RKO (cell line): Measurements from ENCODE around the gene RPA1.
"Not testable (repeated sequence)": the region's sequence is repeated elsewhere in the genome, so short reads cannot be mapped to it uniquely, and the experiment has no call there.

Experiments used
- DNase-seq: peaks from one replicate; pipeline ENCODE4 v3.0.0-alpha.2; 2016; ENCODE audit warnings: low spot score

The RPA1 gene

DNA sequence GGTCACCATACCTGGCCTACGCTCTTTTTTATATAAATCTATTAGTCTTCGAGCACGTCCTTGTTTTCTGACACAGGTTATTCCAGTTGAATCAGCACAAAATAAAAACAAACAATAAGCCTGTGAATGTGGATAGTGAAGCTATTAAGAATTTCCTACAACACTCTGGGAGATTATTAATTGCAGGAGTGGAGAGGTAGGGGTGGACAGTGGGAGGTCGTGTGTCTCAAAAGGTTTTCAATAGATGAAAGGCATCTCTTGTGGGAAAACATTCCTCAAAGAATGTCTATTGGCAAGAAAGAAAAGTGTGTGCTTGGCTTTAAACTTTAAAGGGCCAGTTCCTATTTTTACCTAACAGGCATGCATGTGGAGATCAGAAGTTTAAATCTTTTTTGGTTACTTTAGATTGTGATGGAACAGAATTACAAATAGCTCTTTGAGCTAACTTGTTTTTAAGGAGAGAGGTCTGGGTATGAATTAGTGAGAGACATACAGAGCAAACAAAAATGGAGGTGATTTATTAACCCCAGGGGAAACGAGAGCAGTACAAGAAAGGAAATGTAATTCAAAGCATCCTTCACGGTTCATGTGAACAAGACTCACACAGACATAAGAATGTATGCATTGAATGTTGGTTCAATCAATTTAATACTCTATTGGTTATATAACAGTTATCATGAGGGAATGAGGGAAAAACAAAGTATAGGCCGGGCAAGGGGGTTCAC lies 9.1 kb upstream of the RPA1 start:
- no peak for DNase-seq

DNA sequence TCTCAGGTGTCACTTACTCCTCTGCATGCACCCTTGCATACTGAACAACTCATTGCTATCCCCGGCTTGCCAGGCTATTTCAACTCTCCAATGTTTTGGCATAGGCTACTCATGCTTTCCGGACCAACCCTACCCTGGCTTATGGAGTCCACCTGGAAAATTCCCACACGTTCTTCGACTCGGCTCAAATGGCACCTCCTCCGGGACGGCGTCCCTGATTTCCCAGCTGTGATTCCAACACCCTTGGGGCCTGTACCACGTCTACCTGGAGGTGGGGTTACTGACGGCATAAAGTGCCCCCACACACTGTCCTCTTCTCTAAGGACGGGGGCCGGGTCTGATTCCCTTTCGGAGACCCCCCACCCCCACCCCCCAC lies 601 bp upstream of the RPA1 start:
- DNase-seq = peak; percentile 42

DNA sequence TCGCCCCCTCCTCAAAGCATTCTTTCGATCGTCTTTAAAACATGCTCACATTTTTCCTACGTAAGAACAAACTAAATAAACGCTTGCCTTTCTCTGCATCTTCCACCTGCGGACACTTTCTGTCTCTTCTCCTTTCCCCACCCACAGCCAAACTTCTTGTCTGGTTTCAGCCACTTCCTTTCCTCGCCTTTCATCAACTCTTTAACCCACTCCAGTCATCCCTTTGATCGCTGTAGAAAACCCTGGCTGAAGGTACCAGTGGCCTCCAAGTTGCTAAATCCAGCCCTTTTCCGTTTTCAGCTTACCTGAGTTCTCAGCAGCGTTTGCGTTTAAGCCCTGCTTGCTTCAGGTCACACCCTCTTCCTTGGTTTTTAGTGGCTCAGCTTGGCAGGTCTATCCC lies 483 bp downstream of the RPA1 start:
- peak; percentile 21 for DNase-seq

DNA sequence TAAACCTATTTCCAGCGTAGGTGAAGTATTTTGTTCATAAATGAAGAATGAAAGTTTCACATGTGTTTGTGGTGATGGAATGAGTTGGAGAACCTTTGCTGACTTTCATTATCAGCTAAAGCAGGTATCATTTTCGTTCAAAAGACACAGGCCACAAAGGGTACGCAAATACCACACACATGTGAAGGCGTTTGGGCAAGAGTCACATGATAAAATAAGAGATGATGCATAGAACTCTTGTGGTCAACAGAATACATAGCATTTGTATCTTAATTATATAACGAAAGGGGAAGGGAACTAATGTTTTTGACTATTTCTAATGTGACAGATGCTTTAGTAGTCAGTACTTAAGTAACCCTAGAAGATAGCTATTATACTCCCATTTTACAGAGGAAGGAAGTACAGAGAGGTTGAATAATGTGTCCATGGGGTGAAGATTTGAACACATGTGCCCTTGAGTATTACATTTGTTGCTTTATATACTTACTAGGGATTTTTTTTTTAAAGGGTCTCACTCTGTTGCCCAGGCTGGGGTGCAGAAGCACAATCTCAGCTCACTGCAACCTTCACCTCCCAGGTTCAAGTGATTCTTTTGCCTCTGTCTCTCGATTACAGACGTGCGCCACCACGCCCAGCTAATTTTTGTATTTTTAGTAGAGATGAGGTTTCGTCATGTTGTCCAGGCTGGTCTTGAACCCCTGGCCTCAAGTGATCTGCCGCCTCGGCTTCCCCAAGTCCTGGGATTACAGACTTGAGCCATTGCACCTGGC lies 4.8 kb downstream of the RPA1 start:
- DNase-seq = no peak

DNA sequence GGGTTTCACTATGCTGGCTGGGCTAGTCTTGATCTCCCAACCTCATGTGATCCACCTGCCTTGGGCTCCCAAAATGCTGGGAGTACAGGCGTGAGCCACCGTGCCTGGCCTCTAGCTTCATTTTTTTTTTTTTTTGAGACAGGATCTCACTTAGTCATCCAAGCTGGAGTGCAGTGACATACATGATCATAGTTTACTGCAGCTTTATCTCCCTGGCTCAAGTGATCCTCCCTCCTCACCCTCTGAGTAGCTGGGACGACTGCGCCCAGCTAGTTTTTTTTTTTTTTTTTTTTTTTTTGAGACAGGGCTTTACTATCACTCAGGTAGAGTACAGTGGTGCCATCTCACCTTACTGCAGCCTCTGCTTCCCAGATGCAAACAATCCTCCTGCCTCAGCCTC lies 9.7 kb downstream of the RPA1 start:
- DNase-seq = no peak

DNA sequence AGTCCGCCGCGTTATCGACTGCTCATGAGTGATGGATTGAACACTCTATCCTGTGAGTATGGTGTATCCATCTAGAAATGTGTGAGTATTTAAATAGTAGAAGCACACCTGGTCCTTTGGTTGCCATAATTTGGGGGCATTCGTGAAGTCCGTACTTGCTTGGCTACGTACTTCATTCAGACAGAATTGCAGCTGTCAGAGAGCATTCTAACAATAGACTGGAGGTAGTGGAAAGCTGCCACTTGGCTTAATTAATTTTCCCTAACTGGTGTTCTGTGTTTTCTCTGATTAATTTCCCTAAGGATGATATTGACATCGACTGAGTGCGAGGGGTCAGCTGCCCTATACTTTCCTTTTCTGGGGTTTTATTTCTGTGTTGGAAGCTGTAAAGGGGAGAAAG lies 14.1 kb downstream of the RPA1 start:
- DNase-seq = no peak

DNA sequence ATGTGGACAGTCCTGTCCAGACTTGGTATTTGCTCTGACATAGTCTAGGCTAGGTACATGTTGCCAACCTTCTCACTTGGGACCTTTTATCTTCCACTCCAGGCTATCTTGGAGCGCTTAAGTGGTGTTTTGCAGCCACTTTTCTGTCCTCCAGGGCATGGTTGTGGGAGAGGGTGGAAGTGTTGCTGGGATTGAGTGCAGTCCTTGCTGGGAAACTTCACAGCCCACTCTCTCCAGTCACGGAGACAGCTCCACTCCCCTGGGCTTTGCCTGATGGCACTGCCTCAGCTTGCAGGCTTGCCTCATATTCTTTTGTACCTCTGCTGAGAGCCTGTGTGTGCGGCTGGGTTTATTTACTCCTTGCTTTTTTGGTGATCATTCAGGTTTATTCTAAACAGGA lies 17.4 kb downstream of the RPA1 start:
- DNase-seq = no peak

DNA sequence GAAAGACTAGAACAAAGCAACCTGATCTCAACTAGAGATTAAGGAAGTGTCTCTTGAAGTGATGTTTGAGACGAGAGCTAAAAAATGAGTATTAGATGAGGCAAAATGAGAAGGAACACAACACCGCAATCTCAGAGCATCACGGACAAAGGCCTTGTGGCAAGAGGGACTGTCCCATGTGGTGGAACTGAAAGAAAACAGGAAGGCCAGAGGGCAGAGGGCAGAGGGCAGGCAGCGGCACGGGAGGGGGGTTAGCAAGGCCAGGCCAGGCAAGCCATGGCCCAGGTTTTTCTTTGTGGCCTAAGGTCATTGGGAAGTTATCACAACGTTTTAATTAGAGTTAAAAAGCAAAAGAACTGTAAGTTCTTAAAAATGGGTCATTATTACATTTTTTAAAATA lies 22.5 kb downstream of the RPA1 start:
- no peak for DNase-seq

DNA sequence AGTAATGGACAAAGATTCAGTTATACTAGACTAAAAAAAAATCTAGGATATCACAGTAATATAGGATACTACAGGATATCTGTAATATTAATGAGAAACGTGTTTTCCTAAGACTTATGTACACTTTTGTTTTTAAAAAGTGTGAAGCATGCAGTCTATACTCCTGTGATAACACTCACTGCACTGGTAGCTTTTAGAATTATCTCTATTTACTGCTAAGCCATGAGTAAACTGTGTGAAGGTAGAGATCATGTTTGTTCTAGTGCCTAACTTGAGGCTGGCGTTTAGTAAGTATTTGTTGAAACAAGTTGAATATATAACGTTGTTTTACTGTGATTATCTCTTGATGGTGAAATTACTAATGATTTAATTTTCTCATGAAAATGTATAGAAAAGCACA lies 23.9 kb downstream of the RPA1 start:
- no peak for DNase-seq

DNA sequence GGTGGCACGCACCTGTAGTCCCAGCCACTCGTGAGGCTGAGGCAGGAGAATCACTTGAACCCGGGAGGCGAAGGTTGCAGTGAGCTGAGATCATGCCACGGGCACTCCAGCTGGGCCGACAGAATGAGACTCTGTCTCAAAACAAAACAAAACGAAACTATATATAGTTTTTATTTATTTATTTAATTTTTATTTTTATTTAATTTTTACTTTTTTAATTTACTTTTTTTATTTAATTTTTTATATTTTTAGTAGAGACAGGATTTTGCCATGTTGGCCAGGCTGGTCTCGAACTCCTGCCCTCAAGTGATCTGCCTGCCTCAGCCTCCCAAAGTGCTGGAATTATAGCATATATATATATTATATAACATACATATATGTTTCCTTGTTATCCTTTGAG lies 26.7 kb downstream of the RPA1 start:
- not testable (repeated sequence) for DNase-seq

DNA sequence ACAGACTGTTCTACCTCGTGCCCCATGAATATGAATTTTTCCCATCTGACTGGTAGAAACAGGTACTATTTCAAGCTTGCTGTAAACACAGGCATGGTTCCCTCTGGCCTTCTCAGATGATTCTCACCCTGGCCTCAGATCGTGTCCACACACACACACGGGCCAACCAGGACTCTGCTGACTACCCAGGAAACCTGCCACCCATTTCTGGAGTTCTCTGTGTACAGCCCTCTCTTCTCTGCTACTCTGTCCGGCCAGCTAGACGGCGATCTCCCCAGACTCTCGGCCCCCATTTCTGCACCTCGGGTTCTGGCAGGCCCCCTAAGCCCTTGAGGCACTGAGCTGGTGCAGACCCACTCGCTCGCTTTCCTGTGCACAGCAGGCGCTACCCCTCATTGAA lies 31.2 kb downstream of the RPA1 start:
- no peak for DNase-seq

DNA sequence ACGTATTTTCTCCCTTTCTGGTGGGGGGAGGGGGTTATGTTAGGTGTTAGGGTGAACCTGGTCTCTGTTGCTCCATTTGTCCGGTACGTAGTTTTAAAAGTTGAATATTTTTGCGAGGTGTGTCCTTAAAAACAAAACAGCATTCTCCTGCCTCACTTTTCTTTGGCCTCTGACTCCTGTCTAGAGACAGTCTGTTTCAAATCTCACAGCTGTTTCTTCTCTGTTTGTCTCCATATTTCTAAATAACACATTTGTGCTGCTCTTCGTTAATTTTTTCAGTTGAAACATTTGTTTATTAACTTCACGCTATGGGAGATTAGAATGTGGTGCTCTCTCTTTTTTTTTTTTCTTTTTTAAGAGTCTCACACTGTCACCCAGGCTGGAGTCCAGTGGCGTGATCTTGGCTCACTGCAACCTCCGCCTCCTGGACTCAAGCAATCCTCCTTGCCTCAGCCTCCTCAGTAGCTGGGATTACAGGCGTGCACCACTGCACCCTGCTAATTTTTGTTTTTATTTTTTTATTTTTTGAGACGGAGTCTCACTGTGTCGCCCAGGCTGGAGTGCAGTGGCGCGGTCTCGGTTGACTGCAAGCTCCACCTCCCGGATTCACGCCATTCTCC lies 31.7 kb downstream of the RPA1 start:
- no peak for DNase-seq

DNA sequence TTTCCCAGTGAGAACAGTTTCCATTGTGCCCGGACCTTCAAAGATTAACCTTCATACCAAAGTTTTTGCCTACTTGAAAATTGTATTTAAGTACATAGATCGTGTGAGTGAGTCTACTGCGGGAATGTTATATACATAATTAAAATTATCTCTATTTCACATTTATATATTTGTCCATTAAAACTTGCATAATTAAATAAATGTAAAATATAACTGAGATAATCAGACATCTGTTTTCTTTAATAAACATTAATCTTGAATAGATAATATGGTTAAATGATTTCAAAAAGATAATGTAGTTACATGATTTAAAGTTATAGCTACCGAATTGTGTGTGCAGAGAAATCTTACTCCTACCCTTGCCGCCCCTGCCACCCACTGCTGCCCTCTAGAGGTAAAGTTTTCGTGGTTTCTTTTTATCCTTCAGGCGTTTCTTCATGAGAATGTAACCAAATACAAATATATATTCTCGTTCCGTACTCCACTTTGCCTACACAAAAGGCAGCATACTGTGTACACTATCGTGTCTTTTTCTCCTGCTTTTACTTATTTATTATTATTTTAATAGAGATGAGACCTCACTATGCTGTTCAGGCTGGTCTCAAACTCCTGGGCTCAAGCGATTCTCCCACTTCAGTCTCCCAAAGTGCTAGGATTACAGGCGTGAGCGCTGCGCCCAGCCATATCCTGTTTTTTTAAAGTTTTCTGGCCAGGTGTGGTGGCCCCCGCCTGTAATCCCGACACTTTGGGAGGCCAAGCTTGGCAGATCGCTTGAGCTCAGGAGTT lies 35.6 kb downstream of the RPA1 start:
- peak; percentile 44 for DNase-seq

DNA sequence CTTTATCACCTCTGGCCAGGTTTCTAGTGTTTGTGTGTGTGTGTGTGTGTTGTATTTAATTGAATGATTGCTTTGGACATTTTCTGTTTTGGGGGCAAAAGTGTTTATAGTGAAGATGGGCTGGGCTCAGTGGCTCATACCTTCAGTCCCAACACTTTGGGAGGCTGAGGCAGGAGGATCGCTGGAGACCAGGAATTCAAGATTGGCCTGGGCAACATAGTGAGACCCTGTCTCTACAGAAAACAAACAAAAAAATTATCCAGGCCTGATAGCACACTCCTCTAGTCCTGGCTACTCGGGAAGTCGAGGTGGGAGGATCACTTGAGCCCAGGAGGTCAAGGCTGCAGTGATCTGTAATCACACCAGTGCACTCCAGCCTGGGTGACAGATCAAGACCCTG lies 37.5 kb downstream of the RPA1 start:
- no peak for DNase-seq

DNA sequence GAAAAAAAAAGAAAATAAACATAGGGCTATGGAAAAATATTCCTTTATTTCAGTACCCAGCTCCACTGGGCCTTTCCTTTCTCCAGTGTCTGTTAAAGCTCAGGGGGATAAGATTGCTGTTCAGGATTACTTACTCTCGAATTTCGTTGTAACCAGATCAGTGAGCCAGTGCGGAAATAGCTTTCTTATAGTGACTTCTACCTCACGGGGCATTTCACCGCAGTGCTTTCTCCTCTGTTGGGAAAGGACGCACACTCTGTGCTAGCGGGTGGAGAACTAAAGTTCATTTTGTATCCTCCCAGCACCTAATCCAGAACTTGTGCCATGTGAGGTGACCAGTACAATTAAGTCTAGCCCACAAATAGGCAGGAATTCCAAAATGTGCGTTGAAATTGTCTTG lies 38.3 kb downstream of the RPA1 start:
- DNase-seq = no peak

DNA sequence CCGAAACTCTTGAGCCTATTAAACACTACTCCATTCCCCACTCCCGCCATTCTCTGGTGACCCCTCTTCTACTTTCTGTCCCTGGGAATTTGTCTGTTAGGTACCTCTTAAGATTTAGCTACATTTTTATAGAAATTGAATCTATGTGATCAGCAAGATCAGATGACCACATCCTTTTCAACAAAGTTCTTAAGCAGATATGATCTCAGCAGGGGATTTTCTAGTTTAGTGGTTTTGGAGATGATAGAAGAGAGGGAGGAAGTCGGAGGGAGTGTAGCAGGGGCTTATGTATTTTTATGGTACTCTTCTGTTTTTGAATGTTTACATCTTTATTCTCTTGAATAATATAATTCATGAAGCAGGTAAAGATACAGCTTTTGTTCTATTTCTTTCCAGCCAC lies 40.8 kb downstream of the RPA1 start:
- no peak for DNase-seq

DNA sequence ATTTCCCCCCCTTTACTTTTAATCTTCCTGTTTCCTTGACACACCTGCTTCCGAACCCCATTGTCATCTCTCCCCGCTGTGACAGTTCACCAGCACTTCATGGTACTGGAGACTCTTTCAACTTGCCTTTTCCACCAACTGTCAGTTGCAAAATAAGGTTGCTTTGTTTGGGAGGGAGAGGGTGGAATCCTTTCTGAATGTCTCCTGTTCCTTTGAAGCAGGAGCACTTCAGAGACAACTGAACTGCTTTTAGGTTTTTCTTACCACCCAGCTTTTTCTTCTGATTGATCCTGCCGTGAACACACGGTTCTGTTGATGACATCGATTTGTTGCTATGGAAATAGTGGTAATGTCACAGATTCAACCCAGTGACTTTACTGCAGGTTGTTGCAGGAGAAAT lies 42.0 kb downstream of the RPA1 start:
- DNase-seq = no peak

DNA sequence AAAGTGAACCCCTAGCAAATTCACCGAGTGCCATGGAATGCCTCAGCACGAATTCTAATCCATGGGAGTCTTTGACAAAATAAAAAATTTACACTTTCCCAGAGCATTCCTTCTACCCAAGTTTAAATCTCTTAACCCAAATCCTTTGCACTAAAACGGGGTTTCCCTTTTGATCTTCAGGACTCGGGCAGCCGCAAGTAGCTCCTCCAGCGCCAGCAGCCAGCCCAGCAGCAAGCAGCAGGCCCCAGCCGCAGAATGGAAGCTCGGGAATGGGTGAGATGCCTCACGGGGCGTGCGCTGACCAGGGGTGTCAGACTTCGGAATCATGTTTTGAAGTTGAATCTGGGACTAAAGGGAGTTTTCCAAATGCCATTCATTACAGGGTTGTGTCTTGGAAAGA lies 42.4 kb downstream of the RPA1 start:
- DNase-seq = no peak

DNA sequence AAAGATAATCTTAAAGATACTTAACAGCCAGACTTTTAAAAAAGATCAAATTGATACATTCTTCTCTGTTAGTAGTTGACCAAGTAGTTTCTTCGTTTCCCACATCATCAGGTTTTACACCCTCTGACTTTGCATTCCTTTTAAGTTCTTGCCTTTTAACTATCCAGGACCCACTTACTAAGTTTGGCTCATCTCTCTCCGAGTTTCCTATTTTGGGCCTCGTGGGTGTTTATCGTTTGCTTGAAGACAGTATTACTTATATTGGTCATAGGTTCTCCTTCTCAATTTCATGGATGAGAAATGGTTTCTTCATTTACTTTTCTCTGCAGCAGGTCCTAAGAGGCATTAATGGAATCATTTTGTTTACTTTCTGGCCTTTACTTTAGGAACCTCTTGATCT lies 43.2 kb downstream of the RPA1 start:
- no peak for DNase-seq

DNA sequence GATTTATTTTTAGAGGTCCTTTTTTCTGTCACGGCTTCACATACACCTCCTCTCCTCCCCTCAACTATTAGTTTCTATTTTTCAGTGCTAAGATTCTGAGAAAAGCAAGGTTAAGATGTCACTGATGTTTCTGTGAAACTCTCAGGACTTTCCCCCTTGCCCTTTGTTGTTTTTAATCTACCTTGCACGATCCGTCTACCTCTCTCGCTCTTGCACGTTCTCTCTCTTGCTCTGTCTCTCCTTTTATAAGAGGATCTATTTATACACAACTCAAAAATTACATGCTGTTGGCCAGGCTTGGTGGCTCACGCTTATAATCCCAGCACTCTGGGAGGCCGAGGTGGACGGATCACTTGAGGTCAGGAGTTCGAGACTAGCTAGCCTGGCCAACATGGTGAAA lies 43.6 kb downstream of the RPA1 start:
- no peak for DNase-seq

DNA sequence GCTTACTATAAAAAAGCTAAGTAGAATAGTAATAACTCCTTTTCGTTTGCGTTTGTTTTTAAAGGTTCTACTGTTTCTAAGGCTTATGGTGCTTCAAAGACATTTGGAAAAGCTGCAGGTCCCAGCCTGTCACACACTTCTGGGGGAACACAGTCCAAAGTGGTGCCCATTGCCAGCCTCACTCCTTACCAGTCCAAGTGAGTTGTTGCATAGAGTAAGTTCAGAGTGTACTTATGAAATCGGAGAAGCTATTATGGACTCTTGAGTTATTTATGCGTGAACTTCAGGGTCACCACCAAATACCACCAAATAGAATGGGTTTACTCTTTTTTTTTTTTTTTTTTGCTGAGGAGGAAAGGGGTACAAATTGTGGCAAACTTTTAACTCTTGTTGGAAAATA lies 45.8 kb downstream of the RPA1 start:
- DNase-seq = no peak

DNA sequence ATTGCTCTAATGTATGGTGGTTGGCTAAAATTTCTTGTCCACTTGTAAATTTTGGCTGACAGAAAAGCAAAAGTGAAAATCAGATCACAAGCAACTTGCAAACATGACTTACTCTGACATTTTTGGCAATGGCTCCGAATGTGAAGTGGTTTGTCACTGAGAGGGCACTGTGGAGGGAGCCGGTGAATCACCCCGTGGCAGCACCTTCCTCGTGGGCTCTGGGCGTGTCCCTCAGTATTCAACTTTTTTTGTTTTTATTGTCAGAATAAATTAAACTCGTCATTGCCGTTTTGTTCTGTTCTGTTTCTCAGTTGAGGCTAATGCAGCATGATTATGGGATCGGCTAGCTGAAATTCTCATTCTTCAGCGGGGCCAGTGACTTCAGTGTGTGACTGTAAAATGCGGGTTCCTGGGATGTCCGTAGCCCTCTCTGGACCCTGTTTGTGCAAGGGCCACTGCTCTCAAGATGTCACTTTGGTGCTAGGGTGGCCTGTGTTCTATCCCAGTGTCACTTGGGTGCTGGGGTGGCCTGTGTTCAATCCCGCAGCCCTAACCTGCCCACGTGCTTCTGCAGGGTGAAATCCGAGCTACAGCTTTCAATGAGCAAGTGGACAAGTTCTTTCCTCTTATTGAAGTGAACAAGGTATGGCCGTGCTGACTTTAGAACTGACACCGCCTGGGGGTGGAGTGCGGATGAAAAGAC lies 48.8 kb downstream of the RPA1 start:
- no peak for DNase-seq
